Activated effector memory CD4-positive, alpha-beta T cell treated with Interleukin-2 at 50 U/mL for 16 hours (primary cell): ENCODE results near the gene KPRP.

ENCODE experiments used
- DNase-seq: peaks from one replicate; pipeline ENCODE4 v3.0.0-alpha.2; 2020

Gene KPRP

GRCh38 chr1:152774875-152775274, 17.1 kb downstream of the KPRP start, which contains the start of gene LCE1F:
TSS of gene LCE1F (plus strand) at chr1:152775140. CDS start at chr1:152776372, 1,232 bp downstream.
- DNase-seq: no peak

DNA sequence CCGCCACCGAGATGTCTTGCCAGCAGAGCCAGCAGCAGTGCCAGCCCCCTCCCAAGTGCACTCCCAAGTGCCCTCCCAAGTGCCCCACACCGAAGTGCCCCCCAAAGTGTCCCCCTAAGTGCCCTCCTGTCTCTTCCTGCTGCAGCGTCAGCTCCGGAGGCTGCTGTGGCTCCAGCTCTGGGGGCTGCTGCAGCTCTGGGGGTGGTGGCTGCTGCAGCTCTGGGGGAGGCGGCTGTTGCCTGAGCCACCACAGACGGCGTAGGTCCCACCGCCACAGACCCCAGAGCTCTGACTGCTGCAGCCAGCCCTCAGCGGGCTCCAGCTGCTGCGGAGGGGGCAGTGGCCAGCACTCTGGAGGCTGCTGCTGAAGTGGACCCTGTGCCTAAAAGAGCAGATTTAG, 18.5 kb downstream of the KPRP start:
- no peak for DNase-seq

GRCh38 chr1:152777510-152778137, 19.8 kb downstream of the KPRP start:
- no peak for DNase-seq

GRCh38 chr1:152783095-152783494, 25.3 kb downstream of the KPRP start:
- no peak for DNase-seq

- DNase-seq: no peak
These were observed 28.3 kb downstream of the KPRP start, which contains the start of gene LCE1E for GRCh38 chr1:152786077-152786476. TSS of gene LCE1E (plus strand) at chr1:152786257. CDS start at chr1:152787300, 1,043 bp downstream.

- no peak for DNase-seq
These were observed 37.9 kb downstream of the KPRP start for GRCh38 chr1:152795686-152796085.

- no peak for DNase-seq
These were observed 38.6 kb downstream of the KPRP start, which contains the start of gene LCE1D for GRCh38 chr1:152796421-152796820. TSS of gene LCE1D (plus strand) at chr1:152796721. CDS start at chr1:152797795, 1,074 bp downstream.

DNA sequence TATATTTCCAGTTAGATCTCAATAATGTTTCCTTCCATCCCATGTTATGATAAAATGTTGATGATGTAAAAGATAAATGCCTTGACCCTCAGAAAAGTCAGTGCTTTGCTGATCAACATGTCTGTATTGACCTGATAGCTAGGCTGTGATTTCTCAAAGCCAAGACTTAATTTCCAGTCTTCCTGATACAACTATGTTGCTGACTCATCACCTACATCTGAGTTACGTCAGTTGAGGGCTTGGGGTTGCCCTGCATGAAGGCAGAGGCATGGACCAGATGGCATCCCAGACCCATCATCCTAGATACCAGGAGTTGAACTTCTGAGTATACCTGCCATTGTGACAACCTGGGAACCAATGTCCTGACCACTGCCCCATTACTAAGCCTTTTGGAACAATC, 43.5 kb downstream of the KPRP start:
- no peak for DNase-seq

GRCh38 chr1:152806576-152806975, 48.8 kb downstream of the KPRP start, which contains the start of gene LCE1C:
TSS of gene LCE1C (minus strand) at chr1:152806651. CDS start at chr1:152805478, 1,173 bp downstream.
- no peak for DNase-seq

- DNase-seq: no peak
These were observed 53.2 kb downstream of the KPRP start for GRCh38 chr1:152811050-152811449.
